MCF 10A (cell line): ENCODE results near the gene GALNT5. TPM values are rescaled to one million over a fixed set of nuclear protein-coding genes. Genes with fewer than 3 reads are reported as not detected.

ENCODE experiments used
- BruUV-seq: library from RNA; stranded (reverse); fragments of 400-500 nt; replicated peaks from 2 replicates; lab custom pipeline; 2021; lab: Mats Ljungman, UMichigan
- CTCF ChIA-PET: fragments of 300-600 bp; sonication (Branson Sonifier 250); formaldehyde crosslinking; extraction: SDS; loops from one replicate; lab custom pipeline; 2021; ENCODE audit warnings: antibody characterized with exemption, inconsistent platforms; lab: Yijun Ruan, JAX
- POLR2A ChIA-PET: fragments of 300-600, 350-650 bp; sonication (Branson Sonifier 250); formaldehyde crosslinking; extraction: SDS; loops from one replicate; lab custom pipeline; 2020; ENCODE audit warnings: antibody characterized with exemption, inconsistent platforms; lab: Yijun Ruan, JAX
- DNase-seq: peaks from one replicate; pipeline ENCODE4 v3.0.0-alpha.2; 2018; ENCODE audit not compliant: unreplicated experiment
- H3K27ac Mint-ChIP-seq: one replicate; pipeline ENCODE4 v1.8.0; 2022; ENCODE audit warnings: mild to moderate bottlenecking, low read depth, mixed read lengths; ENCODE audit not compliant: unreplicated experiment
- H3K27me3 Mint-ChIP-seq: one replicate; pipeline ENCODE4 v1.8.0; 2022; ENCODE audit warnings: mixed read lengths; ENCODE audit not compliant: insufficient read depth, unreplicated experiment
- H3K36me3 Mint-ChIP-seq: one replicate; pipeline ENCODE4 v1.8.0; 2022; ENCODE audit warnings: mild to moderate bottlenecking, moderate library complexity, mixed read lengths; ENCODE audit not compliant: insufficient read depth, unreplicated experiment
- H3K4me1 Mint-ChIP-seq: one replicate; pipeline ENCODE4 v1.8.0; 2022; ENCODE audit warnings: mixed read lengths; ENCODE audit not compliant: insufficient read depth, unreplicated experiment
- H3K4me3 Mint-ChIP-seq: one replicate; pipeline ENCODE4 v1.8.0; 2022; ENCODE audit warnings: mild to moderate bottlenecking, moderate library complexity, mixed read lengths; ENCODE audit not compliant: unreplicated experiment
- H3K9me3 Mint-ChIP-seq: one replicate; pipeline ENCODE4 v1.8.0; 2022; ENCODE audit warnings: mixed read lengths; ENCODE audit not compliant: unreplicated experiment
- intact Hi-C: fragments of 100-400 bp; cut with micrococcal nuclease; formaldehyde crosslinking; loops from 2 replicates; pipeline ENCODE4 v1.14.1; 2022
- total RNA-seq: library from RNA; stranded (reverse); gene quantifications from 2 replicates; pipeline ENCODE4 v1.2.3, GENCODE V29; 2022
- TF ChIP-seq, protein P1 (sequence below): fragments of 200-600 bp; IDR thresholded peaks from one replicate; pipeline ENCODE4 v1.8.0; 2022; ENCODE audit warnings: antibody characterized with exemption, mild to moderate bottlenecking; ENCODE audit not compliant: unreplicated experiment

GALNT5 gene
- total RNA-seq, 1 experiment from 2014 or later = not detected

DNA sequence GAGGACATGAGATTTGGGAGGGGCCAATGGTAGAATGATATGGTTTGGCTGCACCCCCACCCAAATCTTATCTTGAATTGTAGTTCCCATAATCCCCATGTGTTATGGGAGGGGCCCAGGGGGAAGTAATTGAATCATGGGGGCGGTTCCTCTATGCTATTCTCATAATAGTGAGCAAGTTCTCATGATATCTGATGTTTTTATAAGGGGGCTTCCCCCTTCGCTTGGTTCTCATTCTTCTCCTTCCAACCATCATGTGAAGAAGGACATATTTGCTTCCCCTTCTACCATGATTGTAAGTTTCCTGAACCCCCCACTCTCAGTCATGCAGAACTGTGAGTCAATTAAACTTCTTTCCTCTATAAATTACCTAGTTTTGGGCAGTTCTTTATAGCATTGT lies 105.1 kb downstream of the GALNT5 start:
- ChIA-PET POLR2A (no interaction called here), CTCF (interaction anchor here (2.1 kb wide), 1 partner anchor 35 kb away, joined by 11 read pairs; no protein-coding TSS in a partner anchor)
- Mint-ChIP-seq H3K27me3 (no peaks in the 10 kb centered on the region), H3K4me3 (no peak overlapping the region), H3K9me3 (peaks cover 9% of the 10 kb centered on the region), H3K27ac (no peak overlapping the region), H3K36me3 (no peaks in the 10 kb centered on the region), H3K4me1 (peaks cover 12% of the 10 kb centered on the region)
- TF ChIP-seq, protein P1, sequence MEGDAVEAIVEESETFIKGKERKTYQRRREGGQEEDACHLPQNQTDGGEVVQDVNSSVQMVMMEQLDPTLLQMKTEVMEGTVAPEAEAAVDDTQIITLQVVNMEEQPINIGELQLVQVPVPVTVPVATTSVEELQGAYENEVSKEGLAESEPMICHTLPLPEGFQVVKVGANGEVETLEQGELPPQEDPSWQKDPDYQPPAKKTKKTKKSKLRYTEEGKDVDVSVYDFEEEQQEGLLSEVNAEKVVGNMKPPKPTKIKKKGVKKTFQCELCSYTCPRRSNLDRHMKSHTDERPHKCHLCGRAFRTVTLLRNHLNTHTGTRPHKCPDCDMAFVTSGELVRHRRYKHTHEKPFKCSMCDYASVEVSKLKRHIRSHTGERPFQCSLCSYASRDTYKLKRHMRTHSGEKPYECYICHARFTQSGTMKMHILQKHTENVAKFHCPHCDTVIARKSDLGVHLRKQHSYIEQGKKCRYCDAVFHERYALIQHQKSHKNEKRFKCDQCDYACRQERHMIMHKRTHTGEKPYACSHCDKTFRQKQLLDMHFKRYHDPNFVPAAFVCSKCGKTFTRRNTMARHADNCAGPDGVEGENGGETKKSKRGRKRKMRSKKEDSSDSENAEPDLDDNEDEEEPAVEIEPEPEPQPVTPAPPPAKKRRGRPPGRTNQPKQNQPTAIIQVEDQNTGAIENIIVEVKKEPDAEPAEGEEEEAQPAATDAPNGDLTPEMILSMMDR = no peak
- no peak for DNase-seq
- intact Hi-C loops = no loop called here
- BruUV-seq = no TSS peak

DNA sequence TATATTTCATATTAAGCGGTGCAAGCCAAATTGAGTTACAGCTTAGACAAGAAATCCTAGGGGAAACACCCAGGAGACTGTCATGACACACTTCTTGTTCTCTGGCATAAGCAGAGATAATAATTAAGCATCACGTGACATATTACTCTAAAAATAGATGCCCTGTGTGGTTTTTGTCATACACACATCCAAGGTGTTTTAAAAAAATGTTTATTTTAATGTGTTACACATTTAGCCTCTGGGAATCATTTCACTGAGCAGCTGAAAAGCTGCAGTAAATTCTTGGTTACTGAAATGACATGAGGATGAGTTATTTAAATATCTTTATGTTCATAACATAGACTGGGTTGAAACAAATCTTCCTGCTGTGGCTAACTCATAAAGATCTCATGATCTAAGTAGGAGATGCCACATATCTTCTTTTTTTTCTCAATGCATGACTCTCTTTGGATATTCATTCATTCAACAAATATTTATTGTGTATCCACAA lies 106.2 kb downstream of the GALNT5 start:
- CTCF ChIA-PET = interaction anchor here (2.1 to 2.2 kb wide), 2 partner anchors 28 to 36 kb away, joined by 11 to 14 read pairs; no protein-coding TSS in a partner anchor
- TF ChIP-seq, protein P1 = no peak
- Mint-ChIP-seq H3K27me3 (no peaks in the 10 kb centered on the region), H3K9me3 (peaks cover 9% of the 10 kb centered on the region), H3K4me3 (no peak overlapping the region), H3K27ac (no peak overlapping the region), H3K4me1 (peaks cover 12% of the 10 kb centered on the region), H3K36me3 (no peaks in the 10 kb centered on the region)
- intact Hi-C loops = no loop called here
- no TSS peak for BruUV-seq
- POLR2A ChIA-PET = no interaction called here
- DNase-seq = peak; percentile 4

Other genes starting within 250 kb of the GALNT5 start
- gene ERMN, start 68.1 kb downstream of the GALNT5 start, total RNA-seq = not detected in 2 replicates
- gene CYTIP, start 186.4 kb downstream of the GALNT5 start, total RNA-seq = 0.19 TPM in 1 of 2 replicates, not detected in the other